Fibroblast of lung (primary cell): ENCODE data around the gene AICDA.

ENCODE experiments used
- CTCF ChIP-seq, 2 donors: IDR thresholded peaks in 1 of 2; conservative IDR thresholded peaks in 1 of 2; 1 replicate in 1 of 2; 2 replicates in 1 of 2; pipeline ENCODE4 v1.5.1; 2011 to 2012; ENCODE audit warnings: low read length in 2 of 2, control low read depth in 1 of 2, inconsistent platforms in 1 of 2, low read depth in 1 of 2, mild to moderate bottlenecking in 1 of 2
- EZH2 ChIP-seq: IDR thresholded peaks from 2 replicates; pipeline ENCODE4 v1.5.1; 2012; ENCODE audit warnings: low read length, control low read depth, mild to moderate bottlenecking; ENCODE audit errors: missing control alignments

GRCh38 chr12:8606890-8607289, 5.8 kb downstream of the AICDA start:
- no peak for TF ChIP-seq CTCF (conservative IDR thresholded peaks at IDR 0.05 in 1 of 2, IDR thresholded peaks at IDR 0.05 in 1 of 2; ENCODE audit: low read depth in 1 of 2, low read length in 2 of 2)
- TF ChIP-seq EZH2 = no peak
